ENCODE measurements around the gene CLECL1.
"Not testable (repeated sequence)": the region's sequence is repeated elsewhere in the genome, so short reads cannot be mapped to it uniquely, and the experiment has no call there.

CLECL1 gene

DNA sequence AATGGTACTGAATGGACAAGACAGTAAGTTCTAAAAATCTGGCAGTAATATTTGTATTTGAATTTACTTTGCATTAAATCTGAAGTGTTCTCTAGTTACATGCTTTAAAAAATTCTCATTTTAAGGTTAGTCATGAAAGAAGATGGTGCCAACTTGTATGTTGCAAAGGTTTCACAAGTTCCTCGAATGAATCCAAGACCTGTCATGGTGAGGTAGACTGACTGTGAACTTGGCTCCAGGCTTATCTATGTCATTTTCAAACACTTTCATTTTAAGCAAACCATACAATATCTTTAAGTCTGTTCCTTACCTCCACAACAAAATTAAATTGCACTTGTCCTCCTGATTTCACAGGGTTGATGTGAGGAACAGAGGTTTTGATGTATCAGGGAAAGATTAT, 40.0 kb downstream of the CLECL1 start:
- DNase-seq: no peak

DNA sequence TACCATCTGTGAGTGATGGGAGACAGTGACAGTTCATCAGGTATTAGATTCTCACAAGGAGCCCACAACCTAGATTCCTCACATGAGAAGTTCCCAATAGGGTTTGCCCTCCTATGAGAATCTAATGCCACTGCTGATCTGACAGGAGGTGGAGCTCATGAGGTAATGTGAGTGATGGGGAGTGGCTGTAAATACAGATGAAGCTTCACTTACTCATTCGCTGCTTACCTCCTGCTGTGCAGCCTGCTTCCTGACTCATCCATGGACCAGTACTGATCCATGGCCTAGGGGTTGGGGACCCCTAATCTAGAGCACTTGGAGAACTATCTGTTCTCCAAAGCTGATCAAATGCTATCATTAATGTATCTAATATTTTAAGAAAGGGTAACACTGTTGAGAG, 45.7 kb downstream of the CLECL1 start:
- no peak for DNase-seq

DNA sequence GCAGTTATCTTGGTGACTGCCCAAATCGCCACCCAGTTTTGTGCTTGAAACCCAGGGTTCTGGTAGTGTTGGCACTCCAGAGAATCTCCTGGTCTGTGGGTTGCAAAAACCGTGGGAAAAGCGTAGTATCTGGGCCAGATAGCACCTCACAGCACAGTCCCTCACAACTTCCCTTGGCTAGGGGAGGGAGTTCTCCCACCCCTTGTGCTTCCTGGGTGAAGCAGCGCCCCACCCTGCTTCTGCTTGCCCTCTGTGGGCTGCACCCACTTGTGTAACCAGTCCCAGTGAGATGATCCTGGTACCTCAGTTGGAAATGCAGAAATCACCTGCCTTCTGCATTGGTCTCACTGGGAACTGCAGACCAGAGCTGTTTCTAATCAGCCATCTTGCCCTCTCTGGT, 47.0 kb downstream of the CLECL1 start:
- no peak for DNase-seq

DNA sequence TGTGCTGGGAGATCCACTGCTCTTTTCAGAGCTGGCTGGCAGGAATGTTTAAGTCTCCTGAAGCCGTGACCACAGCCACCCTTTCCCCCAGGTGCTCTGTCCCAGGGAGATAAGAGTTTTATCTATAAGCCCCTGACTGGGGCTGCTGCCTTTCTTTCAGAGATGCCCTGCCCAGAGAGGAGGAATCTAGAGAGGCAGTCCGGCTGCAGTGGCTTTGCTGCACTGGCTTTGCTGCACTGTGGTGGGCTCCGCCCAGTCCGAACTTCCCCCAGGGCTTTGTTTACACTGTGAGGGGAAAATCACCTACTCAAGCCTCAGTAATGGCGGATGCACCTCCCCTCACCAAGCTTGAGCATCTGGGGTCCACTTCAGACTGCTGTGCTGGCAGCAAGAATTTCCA, 47.5 kb downstream of the CLECL1 start:
- DNase-seq: not testable (repeated sequence)

DNA sequence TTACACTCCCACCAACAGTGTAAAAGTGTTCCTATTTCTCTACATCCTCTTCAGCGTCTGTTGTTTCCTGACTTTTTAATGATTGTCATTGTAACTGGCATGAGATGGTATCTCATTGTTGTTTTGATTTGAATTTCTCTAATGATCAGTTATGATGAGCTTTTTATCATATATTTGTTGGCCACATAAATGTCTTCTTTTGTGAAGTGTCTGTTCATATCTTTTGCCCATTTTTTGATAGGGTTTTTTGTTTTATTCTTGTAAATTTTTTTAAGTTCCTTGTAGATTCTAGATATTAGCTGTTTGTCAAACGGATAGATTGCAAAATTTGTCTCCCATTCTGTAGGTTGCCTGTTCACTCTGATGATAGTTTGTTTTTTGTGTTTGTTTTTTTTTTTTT, 49.9 kb downstream of the CLECL1 start:
- not testable (repeated sequence) for DNase-seq

DNA sequence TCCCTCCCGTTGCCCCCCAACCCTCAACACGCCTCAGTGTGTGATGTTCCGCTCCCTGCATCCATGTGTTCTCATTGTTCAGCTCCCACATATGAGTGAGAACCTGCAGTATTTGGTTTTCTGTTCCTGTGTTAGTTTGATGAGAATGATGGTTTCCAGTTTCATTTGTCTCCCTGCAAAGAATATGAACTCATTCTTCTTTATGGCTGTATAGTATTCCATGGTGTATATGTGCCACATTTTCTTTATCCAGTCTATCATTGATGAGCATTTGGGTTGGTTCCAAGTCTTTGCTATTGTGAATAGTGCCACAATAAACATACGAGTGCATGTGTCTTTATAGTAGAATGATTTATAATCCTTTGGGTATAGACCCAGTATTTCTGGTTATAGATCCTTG, 50.4 kb downstream of the CLECL1 start:
- DNase-seq: not testable (repeated sequence)

DNA sequence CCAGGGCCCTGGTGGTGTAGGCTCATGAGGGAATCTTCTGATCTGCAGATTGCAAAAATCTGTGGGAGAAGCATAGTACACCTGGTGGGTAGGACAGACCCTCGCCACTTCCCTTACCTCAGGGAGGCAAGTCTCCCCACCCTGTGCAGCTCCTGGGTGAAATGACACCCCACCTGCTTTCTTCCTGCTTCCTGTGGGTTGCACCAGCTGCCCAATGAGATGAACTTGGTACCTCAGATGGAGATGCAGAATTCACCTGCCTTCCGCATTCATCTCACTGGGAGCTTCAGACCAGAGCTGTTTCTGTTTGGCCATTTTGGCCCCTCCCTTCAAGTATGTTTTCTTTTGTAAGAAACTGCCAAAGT, 58.7 kb downstream of the CLECL1 start:
- DNase-seq: no peak

DNA sequence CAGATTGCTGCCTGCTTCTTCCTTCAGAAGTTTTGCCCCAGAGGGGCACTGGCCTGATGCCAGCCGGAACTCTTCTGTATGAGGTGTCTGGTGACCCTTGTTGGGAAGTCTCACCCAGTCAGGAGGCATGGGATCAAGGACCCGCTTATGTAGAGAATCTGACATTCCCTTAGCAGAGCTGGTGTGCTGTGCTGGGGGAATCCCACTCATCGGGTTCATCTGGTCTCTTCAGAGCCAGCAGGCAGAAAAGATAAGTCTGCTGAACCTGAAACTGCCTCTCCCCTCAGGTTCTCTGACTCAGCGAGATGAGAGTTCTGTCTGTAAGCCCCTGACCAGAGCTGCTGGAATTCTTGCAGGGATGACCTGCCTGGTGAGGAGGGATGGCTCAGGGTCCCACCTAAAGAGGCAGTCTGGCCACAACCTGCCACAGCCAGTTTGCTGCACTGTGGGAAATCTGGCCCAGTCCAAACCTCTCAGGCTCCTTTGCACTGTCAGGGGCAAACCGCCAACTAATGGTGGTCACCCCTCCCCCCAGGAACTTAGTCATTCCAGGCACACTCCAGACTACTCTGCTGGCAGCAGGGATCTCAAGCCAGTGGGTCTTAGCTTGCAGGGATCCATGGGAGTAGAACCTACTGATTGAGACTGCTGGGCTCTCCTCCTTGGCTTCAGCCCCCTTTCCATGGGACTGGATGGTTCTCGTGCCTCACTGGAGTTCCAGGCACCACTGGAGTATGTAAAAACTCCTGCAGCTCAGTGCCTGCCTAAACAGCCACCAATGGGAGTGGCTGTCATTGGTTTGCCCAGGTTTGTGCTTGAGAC, 59.3 kb downstream of the CLECL1 start:
- no peak for DNase-seq
